Cardiac muscle cell (in vitro differentiated cells and primary cell): ENCODE data around the gene TNKS1BP1. TPM values are rescaled to one million over a fixed set of nuclear protein-coding genes. Genes with fewer than 3 reads are reported as not detected.

Experiments used
- DNase-seq, 2 donors: peaks; one replicate each; pipeline versions ENCODE4 v3.0.0 to v3.0.0-alpha.2; 2010 to 2017; ENCODE audit warnings: low read depth in 1 of 2, low spot score in 1 of 2
- H3K27ac ChIP-seq: fragments of 200-600 bp; sonication (generic); 2 replicates; pipeline ENCODE4 v1.5.1; 2016
- H3K27me3 ChIP-seq: fragments of 200-600 bp; sonication (generic); 2 replicates; pipeline ENCODE4 v1.6.0; 2016; ENCODE audit warnings: control low read depth
- H3K36me3 ChIP-seq: fragments of 200-600 bp; sonication (generic); 2 replicates; pipeline ENCODE4 v1.5.1; 2016; ENCODE audit warnings: control low read depth
- H3K4me1 ChIP-seq: fragments of 200-600 bp; sonication (generic); 2 replicates; pipeline ENCODE4 v1.8.1; 2017; ENCODE audit warnings: low read depth, mild to moderate bottlenecking, mixed run types
- H3K4me3 ChIP-seq: fragments of 200-600 bp; sonication (generic); 2 replicates; pipeline ENCODE4 v1.5.1; 2016; ENCODE audit warnings: mild to moderate bottlenecking
- H3K9me3 ChIP-seq: fragments of 200-600 bp; sonication (generic); 2 replicates; pipeline ENCODE4 v1.5.1; 2017; ENCODE audit warnings: low read depth, mild to moderate bottlenecking, control low read depth
- CTCF ChIP-seq: IDR thresholded peaks from 2 replicates; pipeline ENCODE4 v1.5.1; 2012; ENCODE audit warnings: low read depth, mild to moderate bottlenecking, low read length
- polyA plus RNA-seq: library from polyadenylated mRNA; unstranded; fragments of >200 nt; fragmentation: Nextera tagmentation; extraction: Ambion mirVana; gene quantifications from 2 replicates; pipeline ENCODE4 v1.2.1, GENCODE V29; 2016
- total RNA-seq: library from RNA; depleted of rRNA; stranded (reverse); fragments of >200 nt; gene quantifications from 2 replicates; pipeline ENCODE4 v1.2.3, GENCODE V29; 2016

The TNKS1BP1 gene
- total and polyA plus RNA-seq, 2 experiments from 2014 or later = 62.1 to 69.1 TPM

GRCh38 chr11:57335023-57335342 lies 10.2 kb upstream of the TNKS1BP1 start:
- no peaks in the 10 kb centered on the region for H3K9me3 ChIP-seq
- H3K4me1 ChIP-seq = peaks cover 11% of the 10 kb centered on the region
- H3K36me3 ChIP-seq = peaks cover 24% of the 10 kb centered on the region
- peak overlapping the region; percentile 83 for H3K4me3 ChIP-seq
- H3K27ac ChIP-seq = peak overlapping the region; percentile 88
- DNase-seq = no peak
- H3K27me3 ChIP-seq = no peaks in the 10 kb centered on the region
- TF ChIP-seq CTCF = no peak

DNA sequence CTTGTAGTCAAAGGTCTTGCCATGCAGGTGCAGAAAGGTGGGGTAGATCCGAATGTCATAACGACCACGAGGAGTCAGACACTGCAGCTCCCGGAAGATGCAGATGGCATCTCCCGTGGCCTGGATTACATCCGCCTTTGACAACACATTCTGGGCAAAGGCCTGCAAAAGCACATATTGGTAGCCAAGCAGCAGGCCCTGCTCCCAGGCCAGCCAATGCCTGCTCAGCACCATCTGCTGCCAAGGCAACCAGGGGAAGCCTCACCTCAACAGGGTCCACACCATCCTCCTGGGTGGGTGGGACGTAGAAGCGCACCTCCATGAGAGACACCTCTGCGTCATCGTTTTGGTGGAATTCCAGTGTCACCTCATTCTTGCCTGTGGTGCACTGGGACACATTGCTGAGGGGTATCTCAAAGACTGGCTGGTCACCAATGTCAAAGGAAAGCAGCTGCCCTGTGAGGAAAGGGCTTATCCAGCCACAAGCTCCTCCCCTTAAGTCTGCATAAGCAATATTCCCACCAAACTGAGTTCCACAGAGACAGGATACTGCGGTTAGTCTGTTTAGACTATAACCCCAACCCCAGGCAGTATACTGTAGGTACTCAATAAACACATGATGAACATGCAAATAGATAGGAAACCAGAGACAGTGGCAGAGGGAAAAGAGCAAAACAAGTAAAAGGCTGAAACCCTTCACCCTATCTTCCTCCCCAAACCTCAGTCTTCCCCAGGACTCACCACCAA lies 8.1 kb upstream of the TNKS1BP1 start:
- no peak overlapping the region for H3K4me3 ChIP-seq
- H3K9me3 ChIP-seq = no peaks in the 10 kb centered on the region
- no peak for TF ChIP-seq CTCF
- DNase-seq = no peak
- H3K27me3 ChIP-seq = no peaks in the 10 kb centered on the region
- H3K4me1 ChIP-seq = peaks cover 9% of the 10 kb centered on the region
- H3K27ac ChIP-seq = no peak overlapping the region
- peaks cover 37% of the 10 kb centered on the region for H3K36me3 ChIP-seq

DNA sequence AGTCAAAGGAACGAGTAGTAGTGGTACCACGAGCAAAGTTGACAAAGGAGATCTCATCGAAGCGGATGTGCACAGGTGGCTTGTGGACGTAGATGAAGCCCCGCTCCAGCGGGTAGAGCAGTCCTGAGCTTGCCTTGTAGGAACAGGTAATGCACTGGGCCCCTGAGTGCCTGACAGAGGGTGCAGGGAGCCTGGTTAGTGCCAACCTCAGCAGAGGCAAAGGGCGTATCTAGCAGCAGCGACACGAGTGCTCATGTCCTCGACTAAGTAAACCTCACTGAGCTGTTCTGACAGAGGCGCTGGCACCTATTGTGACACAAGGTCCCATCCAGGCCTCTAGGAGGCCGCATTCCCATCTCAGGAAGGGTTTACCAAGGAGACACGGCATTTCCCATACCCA lies 7.0 kb upstream of the TNKS1BP1 start:
- Histone ChIP-seq H3K4me3 (no peak overlapping the region), H3K27ac (no peak overlapping the region), H3K9me3 (no peaks in the 10 kb centered on the region), H3K36me3 (peaks cover 48% of the 10 kb centered on the region), H3K27me3 (no peaks in the 10 kb centered on the region), H3K4me1 (peaks cover 7% of the 10 kb centered on the region)
- DNase-seq = no peak
- no peak for TF ChIP-seq CTCF

DNA sequence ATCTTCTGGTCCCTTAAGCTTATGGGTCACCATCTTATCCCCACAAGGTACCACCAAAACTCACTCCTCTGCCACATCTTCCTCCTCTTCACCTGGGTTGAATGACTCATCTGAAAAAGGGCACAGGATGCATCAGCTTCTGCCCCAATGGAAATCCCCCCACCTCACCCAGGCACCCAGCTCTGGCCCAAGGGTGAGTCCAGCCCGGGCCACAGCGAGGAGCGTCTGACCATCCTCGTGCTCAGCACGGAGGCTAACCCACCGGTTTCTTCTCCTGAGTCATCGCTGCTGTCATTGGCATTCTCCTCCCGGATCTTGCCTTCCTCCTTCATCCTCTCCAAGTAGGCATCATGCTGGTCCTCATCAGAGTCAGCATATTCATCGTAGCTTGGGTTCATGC lies 5.3 kb upstream of the TNKS1BP1 start:
- peaks cover 48% of the 10 kb centered on the region for H3K36me3 ChIP-seq
- no peaks in the 10 kb centered on the region for H3K9me3 ChIP-seq
- TF ChIP-seq CTCF = no peak
- H3K27me3 ChIP-seq = no peaks in the 10 kb centered on the region
- H3K27ac ChIP-seq = no peak overlapping the region
- peaks cover 10% of the 10 kb centered on the region for H3K4me1 ChIP-seq
- H3K4me3 ChIP-seq = no peak overlapping the region
- no peak for DNase-seq

GRCh38 chr11:57327721-57328120 lies 3.0 kb upstream of the TNKS1BP1 start:
- no peak for TF ChIP-seq CTCF
- no peak for DNase-seq
- no peak overlapping the region for H3K4me3 ChIP-seq
- peaks cover 15% of the 10 kb centered on the region for H3K4me1 ChIP-seq
- H3K36me3 ChIP-seq = peaks cover 48% of the 10 kb centered on the region
- H3K9me3 ChIP-seq = no peaks in the 10 kb centered on the region
- no peaks in the 10 kb centered on the region for H3K27me3 ChIP-seq
- H3K27ac ChIP-seq = no peak overlapping the region
